ENCODE results near the gene MYO15A.

The MYO15A gene

GRCh38 chr17:18101828-18102227 is 6.7 kb upstream of the MYO15A start:
- DNase-seq (ENCODE audit: low read depth, low spot score), result no peak

- no peak for DNase-seq (ENCODE audit: low read depth, low spot score)
Observed at GRCh38 chr17:18102640-18103039, 5.9 kb upstream of the MYO15A start.

GRCh38 chr17:18105027-18105426 is 3.5 kb upstream of the MYO15A start:
- DNase-seq (ENCODE audit: low read depth, low spot score), result no peak

GRCh38 chr17:18105595-18105994 is 3.0 kb upstream of the MYO15A start:
- no peak for DNase-seq (ENCODE audit: low read depth, low spot score)

GRCh38 chr17:18106211-18106610 is 2.3 kb upstream of the MYO15A start:
- DNase-seq (ENCODE audit: low read depth, low spot score), result no peak

GRCh38 chr17:18107061-18107790 is 1.3 kb upstream of the MYO15A start:
- DNase-seq (ENCODE audit: low read depth, low spot score), result no peak

- DNase-seq (ENCODE audit: low read depth, low spot score), result no peak
Observed at GRCh38 chr17:18107971-18108370, 585 bp upstream of the MYO15A start.

GRCh38 chr17:18109935-18110485 is 1.5 kb downstream of the MYO15A start:
- no peak for DNase-seq (ENCODE audit: low read depth, low spot score)

- no peak for DNase-seq (ENCODE audit: low read depth, low spot score)
Observed at GRCh38 chr17:18110636-18111145, 2.1 kb downstream of the MYO15A start.

GRCh38 chr17:18111330-18111971 is 2.9 kb downstream of the MYO15A start:
- no peak for DNase-seq (ENCODE audit: low read depth, low spot score)

GRCh38 chr17:18115517-18115916 is 7.0 kb downstream of the MYO15A start:
- DNase-seq (ENCODE audit: low read depth, low spot score), result no peak

GRCh38 chr17:18116078-18116477 is 7.5 kb downstream of the MYO15A start:
- DNase-seq (ENCODE audit: low read depth, low spot score), result no peak

- no peak for DNase-seq (ENCODE audit: low read depth, low spot score)
Observed at GRCh38 chr17:18117533-18117932, 9.0 kb downstream of the MYO15A start.

- DNase-seq (ENCODE audit: low read depth, low spot score), result no peak
Observed at GRCh38 chr17:18117982-18118975, 9.7 kb downstream of the MYO15A start.

GRCh38 chr17:18119166-18119745 is 10.7 kb downstream of the MYO15A start:
- no peak for DNase-seq (ENCODE audit: low read depth, low spot score)

GRCh38 chr17:18119938-18120337 is 11.4 kb downstream of the MYO15A start:
- no peak for DNase-seq (ENCODE audit: low read depth, low spot score)

GRCh38 chr17:18120461-18121017 is 12.0 kb downstream of the MYO15A start:
- DNase-seq (ENCODE audit: low read depth, low spot score), result no peak

GRCh38 chr17:18121144-18121910 is 12.8 kb downstream of the MYO15A start:
- no peak for DNase-seq (ENCODE audit: low read depth, low spot score)

GRCh38 chr17:18122990-18123753 is 14.6 kb downstream of the MYO15A start:
- no peak for DNase-seq (ENCODE audit: low read depth, low spot score)

Data from activated naive CD8-positive, alpha-beta T cell treated with anti-CD3 and anti-CD28 coated beads, Interleukin-2, amount 50 U/mL, for 16 hours (primary cell).